Measurements from ENCODE around the gene TEX12. TPM values are rescaled to one million over a fixed set of nuclear protein-coding genes. Genes with fewer than 3 reads are reported as not detected.

The TEX12 gene, protein sequence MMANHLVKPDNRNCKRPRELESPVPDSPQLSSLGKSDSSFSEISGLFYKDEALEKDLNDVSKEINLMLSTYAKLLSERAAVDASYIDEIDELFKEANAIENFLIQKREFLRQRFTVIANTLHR
- under 1 TPM; 0.52 to 0.80 (median 0.60) TPM for total RNA-seq
- long read RNA-seq, donor 1: 0 reads
- long read RNA-seq, donor 2: 0 reads

DNA sequence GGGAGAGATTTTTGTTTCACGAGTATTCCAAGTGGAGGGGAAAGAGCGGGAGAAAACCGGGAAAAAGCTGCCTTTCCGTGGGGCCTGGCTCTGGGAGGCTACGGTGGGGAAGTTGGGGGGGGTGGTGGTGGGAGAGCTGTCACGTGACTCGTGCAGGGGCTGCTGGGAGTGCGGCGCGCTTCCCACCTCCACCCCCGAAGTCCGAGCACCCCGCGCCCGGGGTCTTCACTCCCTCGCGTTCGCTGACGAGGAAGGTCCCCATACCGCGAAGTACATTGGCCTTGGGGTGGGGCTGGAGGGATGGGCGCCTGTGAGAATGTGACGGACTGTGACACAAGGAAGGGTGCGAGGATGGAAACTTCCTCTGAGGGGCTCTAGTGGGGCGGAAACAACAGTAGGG, at the start of gene TEX12:
TSS of gene TEX12 (plus strand) at position 228 of the 400 bp plus-strand sequence. CDS start 1,897 bp downstream, outside the sequence.
- peak in 2 of 3 donors; percentile 13 to 48 for DNase-seq
- Histone ChIP-seq H3K4me1 (ENCODE audit: low read depth) (peaks cover 2% of the 10 kb centered on the region), H3K9me3 (no peaks in the 10 kb centered on the region), H3K4me3 (no peak within 1 kb of the TSS), H3K36me3 (ENCODE audit: low read depth) (no peaks in the 10 kb centered on the region)
- intact Hi-C loops (cut with DNase I, micrococcal nuclease): no loop called here
- TF ChIP-seq, protein P1, sequence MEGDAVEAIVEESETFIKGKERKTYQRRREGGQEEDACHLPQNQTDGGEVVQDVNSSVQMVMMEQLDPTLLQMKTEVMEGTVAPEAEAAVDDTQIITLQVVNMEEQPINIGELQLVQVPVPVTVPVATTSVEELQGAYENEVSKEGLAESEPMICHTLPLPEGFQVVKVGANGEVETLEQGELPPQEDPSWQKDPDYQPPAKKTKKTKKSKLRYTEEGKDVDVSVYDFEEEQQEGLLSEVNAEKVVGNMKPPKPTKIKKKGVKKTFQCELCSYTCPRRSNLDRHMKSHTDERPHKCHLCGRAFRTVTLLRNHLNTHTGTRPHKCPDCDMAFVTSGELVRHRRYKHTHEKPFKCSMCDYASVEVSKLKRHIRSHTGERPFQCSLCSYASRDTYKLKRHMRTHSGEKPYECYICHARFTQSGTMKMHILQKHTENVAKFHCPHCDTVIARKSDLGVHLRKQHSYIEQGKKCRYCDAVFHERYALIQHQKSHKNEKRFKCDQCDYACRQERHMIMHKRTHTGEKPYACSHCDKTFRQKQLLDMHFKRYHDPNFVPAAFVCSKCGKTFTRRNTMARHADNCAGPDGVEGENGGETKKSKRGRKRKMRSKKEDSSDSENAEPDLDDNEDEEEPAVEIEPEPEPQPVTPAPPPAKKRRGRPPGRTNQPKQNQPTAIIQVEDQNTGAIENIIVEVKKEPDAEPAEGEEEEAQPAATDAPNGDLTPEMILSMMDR (IDR thresholded peaks at IDR 0.05): no peak
- no peak for ATAC-seq

DNA sequence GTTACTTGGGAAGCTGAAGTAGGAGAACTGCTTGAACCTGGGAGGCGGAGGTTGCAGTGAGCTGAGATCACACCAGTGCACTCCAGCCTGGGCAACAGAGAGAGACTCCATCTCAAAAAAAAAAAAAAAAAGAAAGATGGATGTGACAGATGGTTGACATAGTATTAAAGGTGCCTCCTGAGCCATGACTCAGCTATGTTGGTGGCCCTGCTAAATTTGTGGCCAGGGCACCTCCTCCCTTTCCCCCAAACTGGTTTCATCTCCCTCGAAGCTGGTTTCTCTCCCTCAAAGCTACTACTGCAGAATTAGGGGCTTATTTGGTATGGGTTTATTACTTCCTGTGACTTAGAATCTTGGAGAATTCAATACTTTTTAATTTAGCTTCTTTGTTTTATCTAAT, 49.0 kb upstream of the TEX12 start:
- no peaks in the 10 kb centered on the region for H3K36me3 ChIP-seq (ENCODE audit: low read depth)
- ATAC-seq (no peak), DNase-seq (no peak)
- TF ChIP-seq, protein P1 (IDR thresholded peaks at IDR 0.05): no peak
- intact Hi-C loops (cut with DNase I, micrococcal nuclease): loop anchor here (10.0 kb wide), 1 partner anchor 57 kb away; the partner anchor contains the start of gene BCO2 (in 2 of the 2)
- no peaks in the 10 kb centered on the region for H3K4me1 ChIP-seq (ENCODE audit: low read depth)
- no peaks in the 10 kb centered on the region for H3K9me3 ChIP-seq
- H3K4me3 ChIP-seq: no peak overlapping the region

DNA sequence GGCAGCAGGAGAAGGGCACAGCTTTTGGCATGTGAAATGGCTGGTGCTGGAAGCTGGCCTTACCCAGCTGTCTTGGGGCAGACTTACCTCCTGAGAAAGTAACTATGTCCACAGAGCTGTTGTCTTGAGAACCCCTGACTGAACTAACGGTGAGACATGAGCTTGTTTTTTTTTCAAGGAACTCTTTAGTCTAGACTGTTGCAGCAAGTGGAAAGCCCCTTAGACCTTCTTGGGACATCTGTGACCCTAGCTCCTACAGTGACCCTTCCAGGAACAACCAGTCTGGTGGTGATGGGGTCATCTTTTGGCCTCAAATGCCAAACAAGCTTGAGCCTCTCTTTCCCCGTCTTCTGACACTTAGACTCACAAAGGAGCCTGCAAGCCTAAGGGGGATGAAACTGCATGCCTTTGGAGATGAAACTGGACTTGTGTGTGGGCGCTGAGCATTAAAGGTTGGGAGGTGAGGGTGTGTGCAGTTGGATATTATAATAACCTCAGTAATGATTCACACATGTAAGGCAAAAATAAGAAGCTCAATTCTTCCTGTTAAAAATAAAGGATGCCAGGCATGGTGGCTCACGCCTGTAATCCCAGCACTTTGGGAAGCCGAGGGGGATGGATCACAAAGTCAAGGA, 45.1 kb upstream of the TEX12 start:
- Histone ChIP-seq H3K4me1 (ENCODE audit: low read depth) (no peaks in the 10 kb centered on the region), H3K4me3 (no peak overlapping the region), H3K9me3 (no peaks in the 10 kb centered on the region), H3K36me3 (ENCODE audit: low read depth) (no peaks in the 10 kb centered on the region)
- TF ChIP-seq, protein P1 (IDR thresholded peaks at IDR 0.05): no peak
- DNase-seq: no peak
- no peak for ATAC-seq
- intact Hi-C loops (cut with DNase I, micrococcal nuclease): no loop called here

DNA sequence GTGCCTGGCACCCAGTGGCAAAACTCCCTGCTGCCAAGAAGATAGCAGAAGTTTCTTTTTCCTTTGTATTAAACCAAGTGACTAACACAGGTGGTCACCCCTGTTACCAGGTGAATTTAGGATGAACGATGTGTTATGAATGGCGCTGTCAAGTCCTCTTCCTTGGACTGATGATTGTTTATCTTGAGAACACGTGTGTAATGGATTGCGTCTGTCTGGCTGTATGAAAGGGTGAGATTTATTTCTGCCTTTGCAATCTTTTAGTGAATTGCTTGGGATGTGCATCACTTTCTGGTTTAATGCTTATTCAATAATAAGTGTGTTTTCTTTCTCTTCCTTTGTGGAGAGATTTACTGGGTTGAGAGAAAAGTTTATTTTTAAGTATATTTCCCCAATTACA, 44.0 kb upstream of the TEX12 start:
- no peak for DNase-seq
- intact Hi-C loops (cut with DNase I, micrococcal nuclease): no loop called here
- H3K36me3 ChIP-seq (ENCODE audit: low read depth): no peaks in the 10 kb centered on the region
- ATAC-seq: no peak
- H3K4me3 ChIP-seq: no peak overlapping the region
- no peaks in the 10 kb centered on the region for H3K9me3 ChIP-seq
- peaks cover 2% of the 10 kb centered on the region for H3K4me1 ChIP-seq (ENCODE audit: low read depth)
- TF ChIP-seq, protein P1 (IDR thresholded peaks at IDR 0.05): no peak

DNA sequence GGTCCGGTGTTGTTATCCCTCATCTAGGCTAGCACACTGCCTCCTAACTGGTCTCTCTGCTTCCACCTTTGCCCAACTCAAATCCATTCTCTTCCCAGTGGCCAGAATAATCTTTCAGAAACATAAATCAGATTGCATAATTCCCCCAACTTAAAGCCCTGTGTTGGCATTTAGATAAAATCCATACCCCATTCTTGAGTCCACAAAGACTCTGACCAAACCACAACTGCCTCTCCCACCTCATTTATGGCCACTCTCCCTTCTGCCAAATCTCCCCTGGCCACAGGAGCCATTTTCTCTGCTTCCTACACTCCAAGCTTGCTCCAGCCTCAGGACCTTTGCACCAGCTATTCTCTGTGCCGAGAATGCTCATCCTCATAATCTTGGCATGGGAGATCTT, 40.1 kb upstream of the TEX12 start:
- no peak overlapping the region for H3K4me3 ChIP-seq
- TF ChIP-seq, protein P1 (IDR thresholded peaks at IDR 0.05): no peak
- ATAC-seq (no peak), DNase-seq (no peak)
- intact Hi-C loops (cut with DNase I, micrococcal nuclease): no loop called here
- H3K36me3 ChIP-seq (ENCODE audit: low read depth): no peaks in the 10 kb centered on the region
- no peaks in the 10 kb centered on the region for H3K9me3 ChIP-seq
- peaks cover 36% of the 10 kb centered on the region for H3K4me1 ChIP-seq (ENCODE audit: low read depth)

Measured in mucosa of descending colon (tissue), 3 donors.